Lower lobe of right lung (tissue), 2 donors: Measurements from ENCODE around the gene PDZD2. TPM values are rescaled to one million over a fixed set of nuclear protein-coding genes. Genes with fewer than 3 reads are reported as not detected.
"Not testable (repeated sequence)": the region's sequence is repeated elsewhere in the genome, so short reads cannot be mapped to it uniquely, and the experiment has no call there.

Experiments used
- ATAC-seq, 2 donors: fragments of 200-7000 bp; cut with Tn5 transposase; one replicate each; pipeline ENCODE4 v1.9.1; 2020 to 2022; ENCODE audit warnings: mild to moderate bottlenecking in 2 of 2, moderate library complexity in 2 of 2
- DNase-seq: peaks from one replicate; pipeline ENCODE4 v3.0.0-alpha.2; 2020
- H3K27ac ChIP-seq: fragments of 200-600 bp; one replicate; pipeline ENCODE4 v1.8.0; 2022
- H3K27me3 ChIP-seq: fragments of 200-600 bp; one replicate; pipeline ENCODE4 v1.8.0; 2022; ENCODE audit warnings: low read depth
- H3K36me3 ChIP-seq: fragments of 200-600 bp; one replicate; pipeline ENCODE4 v1.8.0; 2022; ENCODE audit warnings: mild to moderate bottlenecking
- H3K4me1 ChIP-seq: fragments of 200-600 bp; one replicate; pipeline ENCODE4 v1.8.0; 2022
- H3K4me3 ChIP-seq: fragments of 200-600 bp; one replicate; pipeline ENCODE4 v1.8.0; 2022; ENCODE audit warnings: mild to moderate bottlenecking
- H3K9me3 ChIP-seq: fragments of 200-600 bp; one replicate; pipeline ENCODE4 v1.8.0; 2022
- CTCF ChIP-seq: fragments of 200-600 bp; IDR thresholded peaks from one replicate; pipeline ENCODE4 v1.8.0; 2022; ENCODE audit warnings: antibody characterized with exemption, mild to moderate bottlenecking
- intact Hi-C: fragments of 100-400 bp; cut with DNase I; formaldehyde crosslinking; loops from one replicate; pipeline ENCODE4 v1.11.0; 2022
- long read RNA-seq: library from polyadenylated mRNA; unstranded; transcript quantifications from one replicate; pipeline ENCODE4 v2.0.0, GENCODE V29; 2021
- total RNA-seq: library from RNA; stranded (reverse); fragmentation: NEBNext Ultra II Directional; extraction: Animal tissue kit (Norgen Biotek cat#: 25700); gene quantifications from one replicate; pipeline ENCODE4 v1.2.1, GENCODE V29; 2021
- donor health status: DM: no; HTN: yes; CAD: no; lungs with severe emphysema.

Gene PDZD2
- 67.8 TPM for total RNA-seq
- long read RNA-seq, full-length matches to known transcripts, result 5 of 54 reads
- long read RNA-seq, partial matches to known transcripts, result 9 of 54 reads
- long read RNA-seq, other reads (novel, unspliced or antisense), result 40 of 54 reads

- no peaks in the 10 kb centered on the region for H3K9me3 ChIP-seq
- H3K4me3 ChIP-seq, result peak within 1 kb of the TSS; percentile 73
- ATAC-seq, result peak; percentile 82 to 88
- intact Hi-C loops, result no loop called here
- H3K36me3 ChIP-seq, result no peaks in the 10 kb centered on the region
- TF ChIP-seq CTCF, result peak; percentile 17
- H3K27me3 ChIP-seq, result peaks cover 3% of the 10 kb centered on the region
- DNase-seq, result peak; percentile 72
- peaks cover 22% of the 10 kb centered on the region for H3K4me1 ChIP-seq
- peak within 1 kb of the TSS; percentile 18 for H3K27ac ChIP-seq
Measured at GRCh38 chr5:31638748-31639418, at the start of gene PDZD2. TSS of gene PDZD2 (plus strand) at chr5:31639131.

- H3K4me3 ChIP-seq, result no peak overlapping the region
- no peaks in the 10 kb centered on the region for H3K4me1 ChIP-seq
- DNase-seq (no peak), ATAC-seq (no peak)
- H3K9me3 ChIP-seq, result no peaks in the 10 kb centered on the region
- no peak for TF ChIP-seq CTCF
- intact Hi-C loops, result no loop called here
- H3K27me3 ChIP-seq, result no peaks in the 10 kb centered on the region
- H3K27ac ChIP-seq, result no peak overlapping the region
- no peaks in the 10 kb centered on the region for H3K36me3 ChIP-seq
Measured at GRCh38 chr5:31593665-31594064, 45.3 kb upstream of the PDZD2 start.

GRCh38 chr5:31596354-31596753, 42.6 kb upstream of the PDZD2 start:
- Histone ChIP-seq H3K27ac (no peak overlapping the region), H3K36me3 (no peaks in the 10 kb centered on the region), H3K4me1 (no peaks in the 10 kb centered on the region), H3K4me3 (no peak overlapping the region), H3K9me3 (no peaks in the 10 kb centered on the region), H3K27me3 (no peaks in the 10 kb centered on the region)
- intact Hi-C loops, result no loop called here
- TF ChIP-seq CTCF, result no peak
- DNase-seq (no peak), ATAC-seq (no peak)

GRCh38 chr5:31598640-31599611, 40.0 kb upstream of the PDZD2 start:
- ATAC-seq (peak; percentile 53 to 79), DNase-seq (no peak)
- intact Hi-C loops, result no loop called here
- no peaks in the 10 kb centered on the region for H3K36me3 ChIP-seq
- no peaks in the 10 kb centered on the region for H3K4me1 ChIP-seq
- no peak overlapping the region for H3K27ac ChIP-seq
- H3K27me3 ChIP-seq, result no peaks in the 10 kb centered on the region
- no peak overlapping the region for H3K4me3 ChIP-seq
- no peaks in the 10 kb centered on the region for H3K9me3 ChIP-seq
- no peak for TF ChIP-seq CTCF

GRCh38 chr5:31602305-31602704, 36.6 kb upstream of the PDZD2 start:
- H3K4me3 ChIP-seq, H3K27me3 ChIP-seq, H3K9me3 ChIP-seq, H3K36me3 ChIP-seq, H3K27ac ChIP-seq, DNase-seq, H3K4me1 ChIP-seq, ATAC-seq, intact Hi-C loops: not testable (repeated sequence)

GRCh38 chr5:31604240-31604639, 34.7 kb upstream of the PDZD2 start:
- no peak overlapping the region for H3K27ac ChIP-seq
- H3K4me3 ChIP-seq, result no peak overlapping the region
- H3K9me3 ChIP-seq, result no peaks in the 10 kb centered on the region
- TF ChIP-seq CTCF, result no peak
- no peak for DNase-seq
- no peaks in the 10 kb centered on the region for H3K27me3 ChIP-seq
- intact Hi-C loops, result no loop called here
- no peak for ATAC-seq
- no peaks in the 10 kb centered on the region for H3K4me1 ChIP-seq
- no peaks in the 10 kb centered on the region for H3K36me3 ChIP-seq
